Endothelial cell of umbilical vein (primary cell): ENCODE data around the gene TUT7. TPM values are rescaled to one million over a fixed set of nuclear protein-coding genes. Genes with fewer than 3 reads are reported as not detected.

Experiments used
- BruUV-seq: library from RNA; stranded (reverse); fragments of 400-500 nt; replicated peaks from 2 replicates; lab custom pipeline; 2021; lab: Mats Ljungman, UMichigan
- CTCF ChIA-PET: fragments of 300-600, 350-600 bp; sonication (Branson Sonifier 250); formaldehyde crosslinking; loops from one replicate; lab custom pipeline; 2021; ENCODE audit warnings: antibody characterized with exemption, inconsistent platforms; lab: Charles Lee
- POLR2A ChIA-PET: fragments of 300-600, 350-600 bp; sonication (Branson Sonifier 250); formaldehyde crosslinking; loops from one replicate; lab custom pipeline; 2021; ENCODE audit warnings: antibody characterized with exemption, inconsistent platforms; lab: Charles Lee
- DNase-seq: peaks from one replicate; pipeline ENCODE4 v3.0.0-alpha.2; 2011; ENCODE audit warnings: low read depth, low spot score
- FAIRE-seq: peaks from 2 replicates; lab custom pipeline; 2011; peaks lifted over from hg19 to GRCh38; lab: Jason Lieb, UNC
- H2AFZ ChIP-seq: 2 replicates; pipeline ENCODE4 v1.6.0; 2012; ENCODE audit warnings: low read depth, low read length, control low read depth, inconsistent platforms
- H3K27ac ChIP-seq: 2 replicates; pipeline ENCODE4 v1.5.1; 2011; ENCODE audit warnings: low read depth, mild to moderate bottlenecking, control low read depth, low read length, moderate library complexity; ENCODE audit not compliant: insufficient read depth
- H3K27me3 ChIP-seq, 2 experiments: 2 replicates each; pipeline versions ENCODE4 v1.6.0 to v1.6.1; 2011; ENCODE audit warnings: low read length in 2 of 2, mixed read lengths in 1 of 2; ENCODE audit not compliant: control insufficient read depth in 2 of 2, insufficient read depth in 2 of 2
- H3K36me3 ChIP-seq, 2 experiments: 2 replicates in 1 of 2; 3 replicates in 1 of 2; pipeline ENCODE4 v1.5.1; 2011; ENCODE audit warnings: low read length in 2 of 2, mild to moderate bottlenecking in 1 of 2, moderate library complexity in 1 of 2; ENCODE audit not compliant: control insufficient read depth in 2 of 2, insufficient read depth in 2 of 2; ENCODE audit errors: extremely low read depth in 1 of 2
- H3K4me1 ChIP-seq: 3 replicates; pipeline ENCODE4 v1.5.1; 2011; ENCODE audit warnings: mild to moderate bottlenecking, low read length; ENCODE audit not compliant: control insufficient read depth, insufficient read depth; ENCODE audit errors: extremely low read depth
- H3K4me2 ChIP-seq: 2 replicates; pipeline ENCODE4 v1.6.1; 2011; ENCODE audit warnings: low read length, control low read depth, mixed read lengths; ENCODE audit not compliant: insufficient read depth
- H3K4me3 ChIP-seq, 3 experiments: fragments of 200-600 bp in 1 of 3; sonication (generic), shearing (Covaris generic) in 1 of 3; replicated peaks in 1 of 3; 2 replicates each; pipeline ENCODE4 v1.5.1; 2011 to 2016; ENCODE audit warnings: control low read depth in 3 of 3, low read length in 3 of 3, mild to moderate bottlenecking in 2 of 3, inconsistent platforms in 1 of 3, low read depth in 1 of 3, moderate library complexity in 1 of 3; ENCODE audit not compliant: insufficient read depth in 1 of 3
- H3K79me2 ChIP-seq: 2 replicates; pipeline ENCODE4 v1.6.0; 2012; ENCODE audit warnings: low read length, inconsistent platforms; ENCODE audit not compliant: control insufficient read depth, insufficient read depth
- H3K9ac ChIP-seq: replicated peaks from 2 replicates; pipeline ENCODE3; 2011; ENCODE audit warnings: low read length, control low read depth; ENCODE audit not compliant: insufficient read depth; ENCODE audit errors: extremely low read depth
- H3K9me1 ChIP-seq: replicated peaks from 3 replicates; pipeline ENCODE4 v1.6.0; 2011; ENCODE audit warnings: mild to moderate bottlenecking, low read length; ENCODE audit not compliant: control insufficient read depth, insufficient read depth; ENCODE audit errors: extremely low read depth
- H3K9me3 ChIP-seq: replicated peaks from 2 replicates; pipeline ENCODE4 v1.5.1; 2012; ENCODE audit warnings: low read length, inconsistent platforms; ENCODE audit not compliant: control insufficient read depth, insufficient read depth
- H4K20me1 ChIP-seq: replicated peaks from 2 replicates; pipeline ENCODE3; 2011; ENCODE audit warnings: mild to moderate bottlenecking, low read length; ENCODE audit not compliant: control insufficient read depth, insufficient read depth; ENCODE audit errors: extremely low read depth
- CTCF ChIP-seq, 2 donors: IDR thresholded peaks; 1 replicate in 1 of 2; 2 replicates in 1 of 2; pipeline ENCODE4 v1.5.1; 2011; ENCODE audit warnings: low read length in 2 of 2, mild to moderate bottlenecking in 2 of 2, moderate library complexity in 2 of 2, control low read depth in 1 of 2, inconsistent platforms in 1 of 2, low read depth in 1 of 2; ENCODE audit not compliant: insufficient read depth in 1 of 2; ENCODE audit errors: extremely low read depth in 1 of 2
- EZH2 ChIP-seq: IDR thresholded peaks from 2 replicates; pipeline ENCODE4 v1.6.1; 2012; ENCODE audit warnings: borderline replicate concordance, low read depth, mild to moderate bottlenecking, moderate library complexity, low read length, inconsistent platforms; ENCODE audit not compliant: severe bottlenecking
- FOS ChIP-seq: IDR thresholded peaks from 2 replicates; pipeline ENCODE4 v1.6.1; 2011; ENCODE audit warnings: mild to moderate bottlenecking, low read length, moderate library complexity, borderline replicate concordance; ENCODE audit not compliant: insufficient read depth
- GATA2 ChIP-seq: IDR thresholded peaks from 2 replicates; pipeline ENCODE4 v1.7.0; 2011; ENCODE audit warnings: low read depth, mild to moderate bottlenecking, moderate library complexity, mixed read lengths, low read length; ENCODE audit not compliant: insufficient read length, insufficient read depth
- JUN ChIP-seq: IDR thresholded peaks from 2 replicates; pipeline ENCODE4 v1.6.1; 2011; ENCODE audit warnings: borderline replicate concordance, low read depth; ENCODE audit not compliant: insufficient read length, insufficient read depth
- MYC ChIP-seq: IDR thresholded peaks from one replicate; pipeline ENCODE4 v1.6.1; 2011; ENCODE audit warnings: mild to moderate bottlenecking, low read depth, low read length
- POLR2AphosphoS5 ChIP-seq: IDR thresholded peaks from 2 replicates; pipeline ENCODE4 v1.6.1; 2012; ENCODE audit warnings: low read depth, mild to moderate bottlenecking, control low read depth, low read length, moderate library complexity; ENCODE audit not compliant: insufficient read depth
- dilution Hi-C: fragments of 300-500 bp; cut with MboI; formaldehyde crosslinking; loops from one replicate; pipeline ENCODE4 v1.15.0; 2019; ENCODE audit warnings: low sequenced_read_pairs; ENCODE audit not compliant: extremely low pct_ligation_motif_present
- intact Hi-C: fragments of 100-400 bp; cut with micrococcal nuclease; formaldehyde crosslinking; loops from one replicate; pipeline ENCODE4 v1.10.0; 2022
- polyA plus RNA-seq, 4 experiments: library from polyadenylated mRNA; depleted of rRNA in 3 of 4; stranded (reverse) in 3 of 4; unstranded in 1 of 4; fragments of >200 nt; gene quantifications; 2 replicates each; pipeline versions ENCODE4 v1.2.1 to v1.2.3, GENCODE V29; 2011 to 2012; ENCODE audit warnings: missing spikeins in 1 of 4
- total RNA-seq: library from RNA; stranded (reverse); gene quantifications from 2 replicates; pipeline ENCODE4 v1.2.3, GENCODE V29; 2021
- TF ChIP-seq, protein P1 (sequence below): IDR thresholded peaks from 2 replicates; pipeline ENCODE4 v1.6.1; 2011; ENCODE audit not compliant: insufficient read depth, insufficient read length

The TUT7 gene
- total and polyA plus RNA-seq, 2 donors (not counting 3 experiments of a cell fraction or from before 2014, with no cell fraction given): 5.1 to 19.0 TPM

DNA sequence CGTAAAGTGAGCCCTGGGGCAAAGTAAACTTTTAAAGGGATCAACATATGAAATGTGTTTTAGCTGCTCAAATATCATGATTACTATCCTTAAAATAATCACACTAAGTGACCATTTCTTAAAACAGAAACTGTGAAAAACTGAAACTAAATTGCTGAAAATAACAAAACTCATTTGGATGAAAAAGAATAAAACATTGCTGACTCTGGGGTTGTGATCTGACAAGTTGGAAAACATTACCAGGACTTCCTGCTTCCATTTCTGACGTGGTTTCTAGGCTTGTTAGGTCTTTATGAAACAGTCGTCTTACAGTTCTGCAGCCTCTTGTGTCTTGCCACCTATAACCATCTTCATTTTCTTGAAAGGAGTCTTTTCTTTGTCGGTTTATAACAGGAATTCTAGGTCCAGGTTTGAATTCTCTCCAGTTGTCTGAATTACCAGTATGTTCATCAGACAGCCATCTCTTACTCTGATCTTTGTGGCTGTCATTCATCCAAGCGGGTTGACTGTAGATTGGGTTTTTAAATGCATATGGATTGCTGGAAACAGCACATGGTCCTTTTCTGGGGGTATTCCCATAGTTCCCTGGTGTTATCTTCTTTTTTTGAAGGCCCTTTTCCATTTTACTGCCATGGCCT is 1.7 kb downstream of the TUT7 start:
- Histone ChIP-seq H3K4me2 (peak overlapping the region; percentile 94), H3K9ac (no peak overlapping the region), H3K36me3 (no peaks in the 10 kb centered on the region), H3K9me3 (no peaks in the 10 kb centered on the region), H3K9me1 (no peaks in the 10 kb centered on the region), H4K20me1 (no peaks in the 10 kb centered on the region), H2AFZ (no peak overlapping the region), H3K4me1 (peaks cover 25% of the 10 kb centered on the region), H3K79me2 (peaks cover 48% of the 10 kb centered on the region), H3K4me3 (peak overlapping the region; percentile 9 to 86 (median 19)), H3K27ac (no peak overlapping the region), H3K27me3 (no peaks in the 10 kb centered on the region)
- no TSS peak for BruUV-seq
- dilution Hi-C loops (no loop called here), intact Hi-C loops (loop anchor here (5.0 to 10.0 kb wide), 2 partner anchors 148 to 610 kb away; partner anchors contain the start of gene AGTPBP1)
- DNase-seq (peak; percentile 53), FAIRE-seq (peak; percentile 78)
- ChIA-PET CTCF (no interaction called here), POLR2A (no interaction called here)
- TF ChIP-seq GATA2: no peak
- TF ChIP-seq EZH2: no peak
- TF ChIP-seq FOS: no peak
- TF ChIP-seq, protein P1, sequence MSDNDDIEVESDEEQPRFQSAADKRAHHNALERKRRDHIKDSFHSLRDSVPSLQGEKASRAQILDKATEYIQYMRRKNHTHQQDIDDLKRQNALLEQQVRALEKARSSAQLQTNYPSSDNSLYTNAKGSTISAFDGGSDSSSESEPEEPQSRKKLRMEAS: no peak
- TF ChIP-seq MYC: no peak
- TF ChIP-seq JUN: no peak

GRCh38 chr9:86351880-86352279 is 2.3 kb downstream of the TUT7 start:
- Histone ChIP-seq H3K27ac (no peak overlapping the region), H3K4me2 (peak overlapping the region; percentile 94), H3K36me3 (no peaks in the 10 kb centered on the region), H3K9ac (peak overlapping the region; percentile 44), H3K9me3 (no peaks in the 10 kb centered on the region), H3K9me1 (no peaks in the 10 kb centered on the region), H4K20me1 (no peaks in the 10 kb centered on the region), H3K4me1 (peaks cover 25% of the 10 kb centered on the region), H3K79me2 (peaks cover 54% of the 10 kb centered on the region), H3K4me3 (peak overlapping the region; percentile 17 to 86 (median 27)), H2AFZ (no peak overlapping the region), H3K27me3 (no peaks in the 10 kb centered on the region)
- dilution Hi-C loops: no loop called here
- intact Hi-C loops: loop anchor here (5.0 to 10.0 kb wide), 2 partner anchors 147 to 610 kb away; partner anchors contain the start of gene AGTPBP1
- FAIRE-seq (no peak), DNase-seq (peak; percentile 8)
- no TSS peak for BruUV-seq
- TF ChIP-seq POLR2AphosphoS5: no peak
- no peak for TF ChIP-seq CTCF (IDR thresholded peaks at IDR 0.05; ENCODE audit: extremely low read depth in 1 of 2, insufficient read depth in 1 of 2, low read depth in 1 of 2, low read length in 2 of 2)
- TF ChIP-seq MYC: no peak
- no peak for TF ChIP-seq FOS
- no peak for TF ChIP-seq GATA2
- ChIA-PET POLR2A (no interaction called here), CTCF (no interaction called here)
